ENCODE data around the gene FBXL17. TPM values are rescaled to one million over a fixed set of nuclear protein-coding genes. Genes with fewer than 3 reads are reported as not detected.

FBXL17 gene
- total RNA-seq, 2 donors from 2014 or later: 24.8 to 58.2 TPM

DNA sequence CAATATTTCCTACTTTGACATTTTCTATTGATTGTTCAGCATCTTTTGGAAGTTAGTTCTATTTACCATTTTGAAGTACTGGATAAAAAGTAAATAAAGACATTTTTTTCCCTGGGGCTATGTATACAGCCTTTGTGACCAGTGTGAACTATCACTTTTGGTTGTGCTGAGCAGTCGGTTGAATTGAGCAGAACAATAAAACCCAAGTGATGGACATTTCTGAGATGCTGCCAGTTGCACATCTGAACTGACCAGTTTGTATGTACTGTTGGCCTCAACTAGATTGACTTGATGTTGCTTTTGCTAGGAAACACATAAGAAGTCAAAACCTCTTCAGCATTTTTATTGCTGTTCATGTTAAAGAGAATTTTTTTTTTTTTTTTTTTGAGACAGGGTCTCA lies 451.0 kb downstream of the FBXL17 start:
- Histone ChIP-seq H3K9me3 (no peaks in the 10 kb centered on the region), H3K27ac (no peak overlapping the region), H3K4me1 (ENCODE audit: control insufficient read depth in 1 of 2, low read depth in 2 of 2) (no peaks in the 10 kb centered on the region), H3K4me3 (no peak overlapping the region), H3K27me3 (replicated peaks; ENCODE audit: insufficient read depth) (no peaks in the 10 kb centered on the region), H3K36me3 (no peaks in the 10 kb centered on the region)
- DNase-seq (ENCODE audit: low spot score): no peak
- TF ChIP-seq CTCF (IDR thresholded peaks at IDR 0.05): no peak
- no peak for ATAC-seq (ENCODE audit: insufficient number of reproducible peaks, low FRiP score, low read depth)

DNA sequence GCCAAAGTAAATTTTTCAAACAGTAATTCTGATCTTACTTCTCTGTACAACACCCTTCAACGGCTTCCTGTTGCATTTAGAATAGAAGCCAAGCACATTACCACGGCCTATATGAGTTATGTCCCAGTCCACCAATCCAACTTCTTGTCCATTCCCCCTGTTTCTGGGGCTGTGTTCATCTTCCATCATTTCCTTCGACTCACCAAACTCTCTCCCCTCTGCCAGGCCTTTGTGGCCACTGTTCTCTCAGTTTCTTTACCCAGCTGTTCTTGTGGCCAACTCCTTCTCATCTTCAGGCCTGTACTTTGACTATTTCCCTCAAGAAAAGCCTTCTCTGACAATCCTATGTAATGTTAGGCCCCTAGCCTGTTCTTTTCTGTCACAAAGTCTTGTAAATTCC lies 451.8 kb downstream of the FBXL17 start:
- no peaks in the 10 kb centered on the region for H3K36me3 ChIP-seq
- no peaks in the 10 kb centered on the region for H3K27me3 ChIP-seq (replicated peaks; ENCODE audit: insufficient read depth)
- TF ChIP-seq CTCF (IDR thresholded peaks at IDR 0.05): no peak
- H3K4me3 ChIP-seq: no peak overlapping the region
- no peaks in the 10 kb centered on the region for H3K4me1 ChIP-seq (ENCODE audit: control insufficient read depth in 1 of 2, low read depth in 2 of 2)
- DNase-seq (ENCODE audit: low spot score) (no peak), ATAC-seq (ENCODE audit: insufficient number of reproducible peaks, low FRiP score, low read depth) (no peak)
- H3K9me3 ChIP-seq: no peaks in the 10 kb centered on the region
- no peak overlapping the region for H3K27ac ChIP-seq

- Histone ChIP-seq H3K4me3 (no peak overlapping the region), H3K27me3 (replicated peaks; ENCODE audit: insufficient read depth) (no peaks in the 10 kb centered on the region), H3K9me3 (no peaks in the 10 kb centered on the region), H3K36me3 (no peaks in the 10 kb centered on the region), H3K27ac (no peak overlapping the region), H3K4me1 (ENCODE audit: control insufficient read depth in 1 of 2, low read depth in 2 of 2) (no peaks in the 10 kb centered on the region)
- TF ChIP-seq CTCF (IDR thresholded peaks at IDR 0.05): no peak
- DNase-seq (ENCODE audit: low spot score) (no peak), ATAC-seq (ENCODE audit: insufficient number of reproducible peaks, low FRiP score, low read depth) (no peak)
These were observed 452.8 kb downstream of the FBXL17 start for GRCh38 chr5:107929080-107929479.

DNA sequence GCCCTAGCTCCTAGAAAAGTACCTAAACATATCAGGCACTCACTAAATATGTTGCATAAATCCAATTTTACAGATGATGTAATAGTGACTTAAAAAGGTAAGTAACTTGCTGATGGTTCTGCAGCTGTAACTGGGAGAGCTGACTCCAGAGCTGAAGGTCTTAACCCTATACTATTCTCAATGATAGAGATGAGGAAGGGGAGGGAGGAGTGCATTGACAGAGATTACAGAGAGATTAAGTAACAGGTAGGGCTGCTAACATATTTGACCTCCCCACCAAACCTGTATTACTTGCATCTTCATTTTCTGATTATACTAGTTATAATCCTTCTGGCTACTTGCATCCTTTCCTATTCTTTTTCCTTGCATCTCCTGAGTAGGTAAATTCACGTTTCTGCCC lies 455.8 kb downstream of the FBXL17 start:
- ATAC-seq (ENCODE audit: insufficient number of reproducible peaks, low FRiP score, low read depth): no peak

GRCh38 chr5:107925200-107925599 lies 456.7 kb downstream of the FBXL17 start:
- no peak for ATAC-seq (ENCODE audit: insufficient number of reproducible peaks, low FRiP score, low read depth)

More for the DNA sequence above, 455.8 kb downstream of the FBXL17 start:
- H3K36me3 ChIP-seq: no peaks in the 10 kb centered on the region
- DNase-seq (ENCODE audit: low spot score): no peak
- H3K4me3 ChIP-seq: no peak overlapping the region
- H3K27ac ChIP-seq: no peak overlapping the region
- H3K9me3 ChIP-seq: no peaks in the 10 kb centered on the region
- H3K4me1 ChIP-seq (ENCODE audit: control insufficient read depth in 1 of 2, low read depth in 2 of 2): no peaks in the 10 kb centered on the region
- H3K27me3 ChIP-seq (replicated peaks; ENCODE audit: insufficient read depth): no peaks in the 10 kb centered on the region
- TF ChIP-seq CTCF (IDR thresholded peaks at IDR 0.05): no peak

More at GRCh38 chr5:107925200-107925599, 456.7 kb downstream of the FBXL17 start:
- no peaks in the 10 kb centered on the region for H3K27me3 ChIP-seq (replicated peaks; ENCODE audit: insufficient read depth)
- H3K9me3 ChIP-seq: no peaks in the 10 kb centered on the region
- no peak for TF ChIP-seq CTCF (IDR thresholded peaks at IDR 0.05)
- no peak overlapping the region for H3K4me3 ChIP-seq
- no peaks in the 10 kb centered on the region for H3K36me3 ChIP-seq
- no peak for DNase-seq (ENCODE audit: low spot score)
- no peaks in the 10 kb centered on the region for H3K4me1 ChIP-seq (ENCODE audit: control insufficient read depth in 1 of 2, low read depth in 2 of 2)
- no peak overlapping the region for H3K27ac ChIP-seq
